OCI-LY3 (cell line): Measurements from ENCODE around the gene GALNS.

Experiments
- H2AFZ ChIP-seq: fragments of 200-600, 300-600 bp; shearing (Covaris generic); 2 replicates; pipeline ENCODE4 v1.6.0; 2014; ENCODE audit warnings: antibody characterized with exemption, low read depth, low read length
- H3K27ac ChIP-seq: fragments of 200-600, 300-600 bp; sonication (generic); 2 replicates; pipeline ENCODE4 v1.5.1; 2014; ENCODE audit warnings: mild to moderate bottlenecking, low read length, moderate library complexity, mixed read lengths
- H3K27me3 ChIP-seq: fragments of 200-600, 300-600 bp; sonication (generic); 2 replicates; pipeline ENCODE4 v1.6.1; 2014; ENCODE audit warnings: low read depth, low read length, mixed read lengths
- H3K36me3 ChIP-seq: fragments of 200-600, 300-600 bp; sonication (generic); replicated peaks from 2 replicates; pipeline ENCODE3; 2014; ENCODE audit warnings: low read depth, low read length, mixed read lengths
- H3K4me1 ChIP-seq: fragments of 300-600, 200-600 bp; sonication (generic); 2 replicates; pipeline ENCODE4 v1.6.1; 2014; ENCODE audit warnings: low read length, mixed read lengths
- H3K4me2 ChIP-seq: fragments of 200-600, 300-600 bp; sonication (generic); 2 replicates; pipeline ENCODE4 v1.6.1; 2014; ENCODE audit warnings: low read length, mixed read lengths
- H3K4me3 ChIP-seq: fragments of 300-600, 200-600 bp; sonication (generic); 2 replicates; pipeline ENCODE4 v1.5.1; 2014; ENCODE audit warnings: antibody characterized with exemption, mild to moderate bottlenecking, low read length, moderate library complexity
- H3K79me2 ChIP-seq: fragments of 300-600, 200-600 bp; shearing (Covaris generic); 2 replicates; pipeline ENCODE4 v1.6.1; 2014; ENCODE audit warnings: mild to moderate bottlenecking, low read length, mixed read lengths
- H3K9ac ChIP-seq: fragments of 300-600, 200-600 bp; shearing (Covaris generic); 2 replicates; pipeline ENCODE4 v1.6.0; 2014; ENCODE audit warnings: mild to moderate bottlenecking, low read length, moderate library complexity
- H3K9me3 ChIP-seq: fragments of 200-600, 300-600 bp; shearing (Covaris generic); 2 replicates; pipeline ENCODE4 v1.6.1; 2014; ENCODE audit warnings: low read length, mixed read lengths; ENCODE audit not compliant: insufficient read depth
- H4K20me1 ChIP-seq: fragments of 200-600, 300-600 bp; sonication (generic); 2 replicates; pipeline ENCODE4 v1.6.1; 2016; ENCODE audit warnings: low read length, mixed read lengths; ENCODE audit not compliant: insufficient read depth
- CTCF ChIP-seq: fragments of 200-600, 300-600 bp; sonication (generic); IDR thresholded peaks from 2 replicates; pipeline ENCODE4 v1.5.1; 2014; ENCODE audit warnings: antibody characterized with exemption, low read length, low read depth
- EZH2phosphoT487 ChIP-seq: fragments of 200-600 bp; shearing (Covaris generic); IDR thresholded peaks from 2 replicates; pipeline ENCODE4 v1.6.1; 2018; ENCODE audit warnings: antibody characterized with exemption, mixed run types, low read depth

GALNS gene

GRCh38 chr16:88871730-88872416 lies 15.1 kb upstream of the GALNS start:
- Histone ChIP-seq H4K20me1 (no peaks in the 10 kb centered on the region), H3K9me3 (no peaks in the 10 kb centered on the region), H3K9ac (no peak overlapping the region), H3K27me3 (peaks cover 5% of the 10 kb centered on the region), H3K27ac (no peak overlapping the region), H3K4me2 (peak overlapping the region; percentile 79; the same call in 1 of the 2 replicates), H2AFZ (no peak overlapping the region), H3K4me1 (peaks cover 16% of the 10 kb centered on the region), H3K79me2 (no peaks in the 10 kb centered on the region), H3K36me3 (peaks cover 19% of the 10 kb centered on the region), H3K4me3 (peak overlapping the region; percentile 67; the same call in 1 of the 2 replicates)
- TF ChIP-seq EZH2phosphoT487 (no peak), CTCF (no peak)

- peaks cover 16% of the 10 kb centered on the region for H3K4me1 ChIP-seq
- TF ChIP-seq EZH2phosphoT487, result no peak
- TF ChIP-seq CTCF, result no peak
- no peaks in the 10 kb centered on the region for H3K79me2 ChIP-seq
- peak overlapping the region; percentile 67 for H3K4me3 ChIP-seq
- H2AFZ ChIP-seq, result no peak overlapping the region
- H4K20me1 ChIP-seq, result no peaks in the 10 kb centered on the region
- H3K27ac ChIP-seq, result no peak overlapping the region
- peaks cover 5% of the 10 kb centered on the region for H3K27me3 ChIP-seq
- H3K4me2 ChIP-seq, result peak overlapping the region; percentile 79
- peak overlapping the region; percentile 37 for H3K9ac ChIP-seq
- peaks cover 13% of the 10 kb centered on the region for H3K36me3 ChIP-seq
- no peaks in the 10 kb centered on the region for H3K9me3 ChIP-seq
Measured at GRCh38 chr16:88871349-88871702, 14.6 kb upstream of the GALNS start.

- no peak overlapping the region for H3K27ac ChIP-seq
- H3K4me2 ChIP-seq, result peak overlapping the region; percentile 79
- no peak overlapping the region for H2AFZ ChIP-seq
- H3K27me3 ChIP-seq, result peaks cover 5% of the 10 kb centered on the region
- peak overlapping the region; percentile 37 for H3K9ac ChIP-seq
- H3K36me3 ChIP-seq, result peaks cover 9% of the 10 kb centered on the region
- H3K4me3 ChIP-seq, result peak overlapping the region; percentile 67
- TF ChIP-seq CTCF, result no peak
- TF ChIP-seq EZH2phosphoT487, result no peak
- no peaks in the 10 kb centered on the region for H4K20me1 ChIP-seq
- peaks cover 16% of the 10 kb centered on the region for H3K4me1 ChIP-seq
- no peaks in the 10 kb centered on the region for H3K9me3 ChIP-seq
- H3K79me2 ChIP-seq, result no peaks in the 10 kb centered on the region
Measured at GRCh38 chr16:88870608-88871348, 14.0 kb upstream of the GALNS start.

GRCh38 chr16:88869673-88869980 lies 12.9 kb upstream of the GALNS start:
- H3K4me2 ChIP-seq, result no peak overlapping the region

More at GRCh38 chr16:88869673-88869980, 12.9 kb upstream of the GALNS start:
- Histone ChIP-seq H4K20me1 (no peaks in the 10 kb centered on the region), H3K27ac (no peak overlapping the region), H3K9ac (no peak overlapping the region), H3K9me3 (no peaks in the 10 kb centered on the region), H2AFZ (no peak overlapping the region), H3K4me1 (peaks cover 16% of the 10 kb centered on the region), H3K27me3 (peaks cover 5% of the 10 kb centered on the region), H3K4me3 (no peak overlapping the region), H3K36me3 (peaks cover 3% of the 10 kb centered on the region), H3K79me2 (no peaks in the 10 kb centered on the region)
- TF ChIP-seq EZH2phosphoT487, result no peak
- no peak for TF ChIP-seq CTCF
